MCF 10A (cell line): Measurements from ENCODE around the gene CISD2. TPM values are rescaled to one million over a fixed set of nuclear protein-coding genes. Genes with fewer than 3 reads are reported as not detected.

Experiments used
- BruUV-seq: library from RNA; stranded (reverse); fragments of 400-500 nt; replicated peaks from 2 replicates; lab custom pipeline; 2021; lab: Mats Ljungman, UMichigan
- CTCF ChIA-PET: fragments of 300-600 bp; sonication (Branson Sonifier 250); formaldehyde crosslinking; extraction: SDS; loops from one replicate; lab custom pipeline; 2021; ENCODE audit warnings: antibody characterized with exemption, inconsistent platforms; lab: Yijun Ruan, JAX
- POLR2A ChIA-PET: fragments of 300-600, 350-650 bp; sonication (Branson Sonifier 250); formaldehyde crosslinking; extraction: SDS; loops from one replicate; lab custom pipeline; 2020; ENCODE audit warnings: antibody characterized with exemption, inconsistent platforms; lab: Yijun Ruan, JAX
- DNase-seq: peaks from one replicate; pipeline ENCODE4 v3.0.0-alpha.2; 2018; ENCODE audit not compliant: unreplicated experiment
- H3K27ac Mint-ChIP-seq: one replicate; pipeline ENCODE4 v1.8.0; 2022; ENCODE audit warnings: mild to moderate bottlenecking, low read depth, mixed read lengths; ENCODE audit not compliant: unreplicated experiment
- H3K27me3 Mint-ChIP-seq: one replicate; pipeline ENCODE4 v1.8.0; 2022; ENCODE audit warnings: mixed read lengths; ENCODE audit not compliant: insufficient read depth, unreplicated experiment
- H3K36me3 Mint-ChIP-seq: one replicate; pipeline ENCODE4 v1.8.0; 2022; ENCODE audit warnings: mild to moderate bottlenecking, moderate library complexity, mixed read lengths; ENCODE audit not compliant: insufficient read depth, unreplicated experiment
- H3K4me1 Mint-ChIP-seq: one replicate; pipeline ENCODE4 v1.8.0; 2022; ENCODE audit warnings: mixed read lengths; ENCODE audit not compliant: insufficient read depth, unreplicated experiment
- H3K4me3 Mint-ChIP-seq: one replicate; pipeline ENCODE4 v1.8.0; 2022; ENCODE audit warnings: mild to moderate bottlenecking, moderate library complexity, mixed read lengths; ENCODE audit not compliant: unreplicated experiment
- H3K9me3 Mint-ChIP-seq: one replicate; pipeline ENCODE4 v1.8.0; 2022; ENCODE audit warnings: mixed read lengths; ENCODE audit not compliant: unreplicated experiment
- CTCF ChIP-seq: fragments of 200-600 bp; IDR thresholded peaks from one replicate; pipeline ENCODE4 v1.8.0; 2022; ENCODE audit warnings: antibody characterized with exemption, mild to moderate bottlenecking; ENCODE audit not compliant: unreplicated experiment
- intact Hi-C: fragments of 100-400 bp; cut with micrococcal nuclease; formaldehyde crosslinking; loops from 2 replicates; pipeline ENCODE4 v1.14.1; 2022
- total RNA-seq: library from RNA; stranded (reverse); gene quantifications from 2 replicates; pipeline ENCODE4 v1.2.3, GENCODE V29; 2022

CISD2 gene
- total RNA-seq, 1 experiment from 2014 or later = 35.5 TPM

- no peaks in the 10 kb centered on the region for H3K27me3 Mint-ChIP-seq
- TF ChIP-seq CTCF = no peak
- H3K4me3 Mint-ChIP-seq = no peak overlapping the region
- intact Hi-C loops = no loop called here
- BruUV-seq = no TSS peak
- peaks cover 7% of the 10 kb centered on the region for H3K4me1 Mint-ChIP-seq
- CTCF ChIA-PET = interaction anchor here (1.6 kb wide), 1 partner anchor 216 kb away, joined by 6 read pairs; no protein-coding TSS in a partner anchor
- H3K9me3 Mint-ChIP-seq = no peaks in the 10 kb centered on the region
- no peak for DNase-seq
- POLR2A ChIA-PET = interaction anchor here (7.5 kb wide), 1 partner anchor 9 kb away, joined by 52 read pairs; the partner anchor contains the start of gene UBE2D3
- peaks cover 10% of the 10 kb centered on the region for H3K36me3 Mint-ChIP-seq
- no peak overlapping the region for H3K27ac Mint-ChIP-seq
These were observed 32.2 kb upstream of the CISD2 start for GRCh38 chr4:102836596-102836995.

- DNase-seq = no peak
- POLR2A ChIA-PET = interaction anchor here (7.5 kb wide), 1 partner anchor 15 kb away, joined by 52 read pairs; the partner anchor contains the start of gene UBE2D3
- H3K27me3 Mint-ChIP-seq = no peaks in the 10 kb centered on the region
- no peaks in the 10 kb centered on the region for H3K4me1 Mint-ChIP-seq
- no peak overlapping the region for H3K4me3 Mint-ChIP-seq
- no peak overlapping the region for H3K27ac Mint-ChIP-seq
- no peak for TF ChIP-seq CTCF
- CTCF ChIA-PET = interaction anchor here (0.6 kb wide), 1 partner anchor 43 kb away, joined by 3 read pairs; no protein-coding TSS in a partner anchor
- no peaks in the 10 kb centered on the region for H3K9me3 Mint-ChIP-seq
- intact Hi-C loops = no loop called here
- H3K36me3 Mint-ChIP-seq = no peaks in the 10 kb centered on the region
- no TSS peak for BruUV-seq
These were observed 26.4 kb upstream of the CISD2 start for GRCh38 chr4:102842367-102842766.

GRCh38 chr4:102843273-102843672, 25.5 kb upstream of the CISD2 start:
- BruUV-seq = no TSS peak
- H3K27me3 Mint-ChIP-seq = no peaks in the 10 kb centered on the region
- no peaks in the 10 kb centered on the region for H3K9me3 Mint-ChIP-seq
- TF ChIP-seq CTCF = no peak
- intact Hi-C loops = no loop called here
- no peaks in the 10 kb centered on the region for H3K4me1 Mint-ChIP-seq
- H3K27ac Mint-ChIP-seq = no peak overlapping the region
- H3K4me3 Mint-ChIP-seq = no peak overlapping the region
- POLR2A ChIA-PET = interaction anchor here (7.5 kb wide), 1 partner anchor 16 kb away, joined by 52 read pairs; the partner anchor contains the start of gene UBE2D3
- CTCF ChIA-PET = no interaction called here
- peak; percentile 1 for DNase-seq
- no peaks in the 10 kb centered on the region for H3K36me3 Mint-ChIP-seq

GRCh38 chr4:102843938-102844337, 24.9 kb upstream of the CISD2 start:
- ChIA-PET POLR2A (no interaction called here), CTCF (no interaction called here)
- no peaks in the 10 kb centered on the region for H3K27me3 Mint-ChIP-seq
- peaks cover 6% of the 10 kb centered on the region for H3K36me3 Mint-ChIP-seq
- no peaks in the 10 kb centered on the region for H3K4me1 Mint-ChIP-seq
- no TSS peak for BruUV-seq
- DNase-seq = no peak
- TF ChIP-seq CTCF = no peak
- no peak overlapping the region for H3K4me3 Mint-ChIP-seq
- H3K9me3 Mint-ChIP-seq = no peaks in the 10 kb centered on the region
- H3K27ac Mint-ChIP-seq = no peak overlapping the region
- intact Hi-C loops = no loop called here
